ENCODE results near the gene SGK1. TPM values are rescaled to one million over a fixed set of nuclear protein-coding genes. Genes with fewer than 3 reads are reported as not detected.

The SGK1 gene
- 37.5 TPM for total RNA-seq
- long read RNA-seq, transcript SGK1-201 (12 exons, 2,401 nt): minor isoform, 7 of 25 reads
- long read RNA-seq, transcript SGK1-205 (12 exons, 2,686 nt): major isoform, 10 of 25 reads
- long read RNA-seq, partial matches to known transcripts: 3 of 25 reads
- long read RNA-seq, other reads (novel, unspliced or antisense): 1 of 25 reads

DNA sequence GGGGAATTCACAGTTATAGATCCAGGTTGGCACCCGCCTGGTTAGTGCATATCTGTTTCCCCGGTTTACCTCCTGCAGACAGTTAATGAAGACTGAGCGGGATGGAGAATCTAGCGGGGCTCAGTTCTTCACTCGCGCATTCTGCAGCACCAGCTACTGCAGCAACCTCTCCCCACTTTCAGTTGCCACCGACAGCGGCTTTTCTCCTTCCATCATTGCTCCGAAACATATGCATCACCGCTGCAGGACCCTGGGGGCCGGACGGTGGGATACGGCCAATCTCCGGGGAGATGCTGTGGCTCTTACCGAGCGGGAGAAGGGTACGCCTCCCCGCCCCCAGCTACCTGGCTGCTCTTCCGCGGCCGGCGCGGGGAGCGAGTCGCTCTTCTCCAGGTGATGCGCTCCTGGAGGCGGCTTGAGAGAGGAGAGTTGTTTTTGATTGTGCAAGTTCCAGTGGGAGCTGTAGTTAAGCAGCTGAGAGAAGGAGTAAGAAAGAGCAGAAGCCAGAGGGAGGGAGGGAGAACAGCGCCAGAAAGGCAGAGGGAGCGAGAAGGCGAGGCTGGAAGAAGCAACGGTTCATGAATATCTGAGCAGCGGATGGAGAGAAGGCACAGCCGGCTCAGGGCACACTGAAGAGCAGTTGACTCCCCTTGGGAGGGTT, at the start of gene SGK1:
Gene SGK1 (minus strand): TSS at position 642 of the 661 bp plus-strand sequence. CDS start 652 bp downstream, outside the sequence.
- ATAC-seq (peak; percentile 81), DNase-seq (peak; percentile 39)
- intact Hi-C loops (cut with micrococcal nuclease): no loop called here

DNA sequence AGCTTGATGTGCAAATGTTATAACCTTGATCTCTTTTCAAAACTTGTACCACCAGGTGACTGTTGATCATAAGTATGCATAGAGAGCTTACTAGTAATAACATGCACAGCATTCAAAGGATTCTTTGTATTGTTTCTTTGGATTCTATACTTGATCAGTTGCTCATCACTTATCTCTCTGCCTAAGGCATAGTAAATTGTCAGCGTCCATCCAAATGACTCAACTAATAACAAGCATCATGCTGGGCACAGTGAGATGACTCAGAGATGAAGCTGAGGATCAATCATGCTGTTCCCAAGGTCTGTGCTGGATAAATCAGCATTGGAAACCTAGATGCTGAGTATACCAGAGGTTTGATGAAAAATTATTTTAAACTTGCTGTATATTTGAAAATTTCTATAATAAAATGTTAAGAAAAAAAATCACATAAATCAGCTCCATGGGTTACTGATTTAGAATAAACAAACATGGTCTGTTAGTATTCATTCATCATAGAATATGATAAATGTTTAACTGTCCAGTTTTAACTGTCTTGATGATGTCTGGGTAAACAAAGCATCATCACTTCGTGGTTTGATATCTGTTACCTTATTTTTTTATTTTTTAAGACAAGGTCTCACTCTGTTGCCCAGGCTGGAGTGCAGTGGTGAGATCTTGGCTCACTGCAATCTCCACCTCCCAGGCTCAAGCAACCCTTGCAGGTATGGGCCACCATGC, 45.6 kb upstream of the SGK1 start:
- intact Hi-C loops (cut with micrococcal nuclease): no loop called here
- no peak for DNase-seq
- no peak for ATAC-seq

- DNase-seq (no peak), ATAC-seq (no peak)
- intact Hi-C loops (cut with micrococcal nuclease): no loop called here
Measured at GRCh38 chr6:134361011-134361410, 43.1 kb upstream of the SGK1 start.

DNA sequence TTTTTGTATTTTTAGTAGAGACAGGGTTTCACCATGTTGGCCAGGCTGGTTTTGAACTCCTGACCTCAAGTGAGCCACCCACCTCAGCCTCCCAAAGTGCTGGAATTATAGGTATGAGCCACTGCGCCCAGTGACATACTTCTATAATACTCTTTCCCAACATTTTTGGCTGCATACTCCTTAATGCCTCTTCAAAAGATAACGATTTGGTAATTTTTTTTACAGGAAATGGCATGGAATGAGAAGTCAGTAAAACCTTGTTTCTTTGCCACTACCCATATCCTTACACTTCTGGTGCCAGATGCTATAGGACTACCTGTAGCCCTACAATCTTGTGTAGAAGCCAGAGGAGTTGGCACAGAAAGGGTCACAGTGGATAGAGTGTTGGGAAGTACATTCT, 41.4 kb upstream of the SGK1 start:
- no peak for ATAC-seq
- no peak for DNase-seq
- intact Hi-C loops (cut with micrococcal nuclease): no loop called here

DNA sequence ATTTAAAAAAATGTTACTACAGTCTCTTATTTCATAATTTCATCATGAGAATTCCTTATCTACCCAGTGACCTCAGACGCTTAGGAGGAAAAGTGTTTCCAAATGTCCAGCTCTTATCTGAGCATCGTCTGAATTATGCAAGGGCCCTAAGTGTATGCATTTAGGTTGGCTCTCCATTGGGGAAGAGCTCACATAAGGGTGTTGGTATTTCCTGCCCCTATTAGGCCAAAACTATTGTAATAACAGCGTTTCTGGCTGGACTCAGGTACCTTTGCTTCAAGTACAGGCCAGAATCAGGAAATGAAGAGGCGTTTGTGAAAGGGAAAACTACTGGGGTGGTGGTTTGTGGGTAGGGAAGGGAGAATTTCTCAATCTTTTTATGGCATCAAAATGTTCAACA, 40.4 kb upstream of the SGK1 start:
- DNase-seq: no peak
- ATAC-seq: peak; percentile 94

DNA sequence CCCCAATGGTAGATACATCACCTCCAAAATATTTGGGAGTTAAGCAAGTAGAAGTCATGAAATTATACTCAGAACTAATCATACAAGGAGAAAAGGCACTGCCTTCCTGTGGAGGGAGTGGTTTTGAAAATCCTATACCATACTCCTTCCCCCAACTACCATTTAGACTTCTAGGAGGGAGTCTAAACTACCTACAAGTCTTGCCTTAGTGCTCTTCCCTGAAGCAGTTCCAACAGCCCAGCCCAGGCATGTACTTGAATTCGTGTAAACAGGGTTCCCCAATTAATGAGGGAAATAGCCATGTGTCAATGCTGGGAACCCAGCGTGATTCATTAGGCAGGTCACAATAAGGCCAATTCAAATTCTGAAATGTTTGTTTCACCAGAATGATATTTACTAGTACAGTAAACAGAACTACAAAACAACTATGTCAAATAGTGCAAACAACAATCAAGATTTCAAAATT, 39.1 kb upstream of the SGK1 start:
- ATAC-seq: no peak
- intact Hi-C loops (cut with micrococcal nuclease): no loop called here
- DNase-seq: no peak

More for the DNA sequence above, 40.4 kb upstream of the SGK1 start:
- intact Hi-C loops (cut with micrococcal nuclease): no loop called here

DNA sequence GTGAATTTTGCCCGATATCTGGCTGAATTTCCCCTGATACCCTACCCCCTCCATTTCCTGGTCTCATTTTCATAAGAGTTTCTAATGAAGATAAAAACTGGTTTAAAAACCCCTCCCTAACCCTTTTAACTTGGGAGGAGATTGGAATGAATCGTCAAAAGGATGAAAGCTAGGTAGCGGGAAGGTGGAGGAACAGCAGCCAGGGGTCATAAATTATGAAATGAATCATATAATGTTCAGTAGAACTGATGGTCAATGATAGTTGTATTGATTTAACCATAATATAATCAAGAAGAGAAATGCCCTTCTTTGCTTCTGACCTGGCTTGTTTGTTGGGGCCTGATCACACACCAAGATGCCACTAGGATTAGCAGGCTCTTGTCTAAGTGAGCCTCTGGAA, 38.5 kb upstream of the SGK1 start:
- intact Hi-C loops (cut with micrococcal nuclease): no loop called here
- DNase-seq (no peak), ATAC-seq (no peak)

GRCh38 chr6:134352786-134353480, 35.0 kb upstream of the SGK1 start:
- DNase-seq (no peak), ATAC-seq (no peak)
- intact Hi-C loops (cut with micrococcal nuclease): no loop called here

DNA sequence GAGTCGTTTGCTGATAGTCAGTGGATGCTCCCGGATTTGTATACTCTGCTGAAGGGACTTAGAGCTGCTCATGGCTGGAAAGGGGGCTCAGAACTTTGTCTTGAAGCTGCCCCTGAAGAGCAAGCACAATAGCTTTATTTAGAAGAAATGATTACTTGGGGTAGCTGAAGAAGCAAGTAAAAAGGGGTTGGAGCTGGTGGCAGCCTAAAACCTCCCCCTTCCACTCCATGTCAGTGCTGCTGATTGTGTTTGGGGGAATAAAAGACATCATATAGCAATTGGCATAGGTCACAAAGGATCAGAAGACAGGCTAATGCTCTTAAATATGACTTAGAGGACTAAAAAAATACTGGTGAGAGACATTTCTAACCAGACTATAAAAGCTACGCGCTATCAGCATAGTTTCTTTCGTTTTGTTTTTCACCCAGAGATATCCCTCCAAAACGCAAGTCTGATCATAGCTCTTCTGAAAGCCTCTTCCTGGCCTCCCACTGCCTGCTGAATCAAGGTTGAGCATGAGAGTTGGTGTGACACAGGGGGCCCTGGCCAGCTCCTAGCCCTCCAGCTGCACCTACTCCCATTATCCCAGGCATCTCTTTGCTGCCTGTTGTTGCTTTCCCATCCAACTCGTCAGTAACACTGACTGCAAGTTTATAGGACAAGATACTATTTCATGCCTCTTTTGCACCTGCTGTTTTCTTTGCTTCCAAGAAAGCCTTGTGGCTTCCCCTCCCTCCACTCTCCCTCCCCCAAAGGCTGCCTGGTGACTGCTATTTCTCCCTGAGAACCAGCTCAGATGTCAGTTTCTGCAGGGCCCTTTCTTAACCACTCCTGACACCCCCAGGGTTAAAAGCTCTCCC, 33.9 kb upstream of the SGK1 start:
- DNase-seq: no peak
- no peak for ATAC-seq
- intact Hi-C loops (cut with micrococcal nuclease): no loop called here

DNA sequence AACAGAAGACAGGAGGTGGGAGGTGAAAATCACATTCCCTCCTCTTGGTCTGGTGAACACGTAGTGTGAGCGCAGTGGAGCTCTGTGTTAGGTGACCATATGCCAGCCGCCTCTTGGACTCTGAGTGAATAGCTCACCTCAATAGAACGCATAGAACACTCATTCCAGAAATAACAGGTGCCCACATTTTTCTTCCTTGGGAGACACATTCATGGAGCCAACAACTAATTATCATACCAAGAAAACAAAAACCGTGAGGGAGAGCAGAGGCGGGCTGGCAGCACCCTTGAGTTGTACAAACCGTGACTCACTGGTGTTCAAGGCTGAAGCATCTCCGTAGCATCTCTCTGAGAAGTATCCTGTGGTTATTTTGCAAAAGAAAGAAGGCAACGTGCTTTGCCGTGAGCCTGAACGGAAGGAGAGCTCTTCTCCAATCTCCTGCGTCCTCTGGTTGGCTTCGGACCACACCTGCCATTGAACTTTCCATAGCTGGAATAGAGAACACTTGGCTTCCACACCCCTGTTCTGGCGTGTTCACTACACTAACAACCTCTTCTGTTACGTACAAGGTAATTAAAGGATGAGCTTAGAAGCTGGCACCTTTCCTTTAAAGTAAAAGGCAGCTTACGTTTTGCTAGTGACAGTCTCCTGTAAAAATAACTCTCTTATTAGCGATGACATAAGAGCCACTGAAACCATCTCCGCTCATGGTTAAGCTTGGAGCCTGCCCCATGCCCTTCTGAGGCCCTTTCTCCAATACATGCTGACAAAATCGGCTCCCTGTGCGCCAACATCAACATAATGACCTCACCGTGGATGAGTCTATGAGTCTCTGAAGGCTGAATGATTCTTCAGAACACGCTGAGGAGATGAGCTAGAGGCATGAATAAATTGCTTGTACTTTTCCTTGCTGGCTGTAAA, 30.2 kb upstream of the SGK1 start:
- ATAC-seq: peak; percentile 71

GRCh38 chr6:134346932-134347545, 29.1 kb upstream of the SGK1 start:
- DNase-seq (no peak), ATAC-seq (no peak)
- intact Hi-C loops (cut with micrococcal nuclease): no loop called here

More for the DNA sequence above, 30.2 kb upstream of the SGK1 start:
- DNase-seq: peak; percentile 38
- intact Hi-C loops (cut with micrococcal nuclease): no loop called here

- peak; percentile 62 for DNase-seq
- intact Hi-C loops (cut with micrococcal nuclease): no loop called here
- ATAC-seq: peak; percentile 79
Measured at GRCh38 chr6:134345789-134346188, 27.9 kb upstream of the SGK1 start.

DNA sequence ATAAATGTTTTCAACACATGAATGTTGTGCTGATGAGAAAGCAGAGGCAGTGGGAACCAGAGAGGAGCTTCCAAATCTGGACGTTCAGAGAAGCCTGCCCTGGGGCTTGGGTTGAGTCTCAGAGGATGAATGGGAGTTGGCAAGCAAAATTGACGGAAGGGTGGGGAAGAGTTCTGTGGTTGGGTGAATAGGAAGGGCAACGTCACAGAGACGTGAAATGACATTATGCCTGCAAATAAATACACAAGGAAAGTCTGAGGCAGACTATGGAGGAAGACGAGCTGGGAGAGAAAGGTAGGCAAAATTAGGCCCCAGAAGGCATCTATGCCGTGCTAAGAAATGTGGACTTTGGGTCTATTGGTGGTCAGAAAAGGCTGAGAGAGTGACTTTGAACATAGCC, 25.2 kb upstream of the SGK1 start:
- DNase-seq: no peak
- intact Hi-C loops (cut with micrococcal nuclease): no loop called here
- ATAC-seq: peak; percentile 64

DNA sequence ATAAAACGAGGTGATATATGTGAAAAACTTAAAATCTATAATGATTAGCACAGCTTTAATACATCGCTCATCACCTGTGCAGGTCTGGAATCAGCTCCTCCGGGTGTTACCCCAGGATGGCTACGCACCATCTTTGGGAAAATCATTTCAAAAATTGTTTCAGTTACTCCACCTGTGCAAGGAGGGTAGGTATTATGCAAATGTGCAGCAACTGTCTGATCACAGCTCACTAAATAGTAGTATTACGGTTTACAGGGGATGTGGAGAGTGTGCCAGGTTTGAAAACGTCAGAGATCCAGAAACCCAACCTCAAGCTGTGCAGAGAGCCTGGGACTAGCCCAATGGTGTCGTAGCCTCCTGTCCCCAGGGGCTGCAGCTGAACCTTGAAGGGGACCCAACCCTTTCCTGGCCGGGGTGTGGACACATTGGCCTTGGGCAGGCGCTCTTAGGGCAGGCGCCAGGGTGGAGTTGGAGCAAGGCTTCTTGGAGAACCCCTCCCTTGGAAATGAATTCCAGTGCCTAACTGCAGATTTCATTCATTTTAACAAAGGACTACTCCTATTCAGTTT, 24.2 kb upstream of the SGK1 start:
- intact Hi-C loops (cut with micrococcal nuclease): no loop called here
- peak; percentile 77 for DNase-seq
- peak; percentile 82 for ATAC-seq

- intact Hi-C loops (cut with micrococcal nuclease): no loop called here
- no peak for ATAC-seq
Measured at GRCh38 chr6:134340179-134340975, 22.5 kb upstream of the SGK1 start.

GRCh38 chr6:134339216-134339615, 21.3 kb upstream of the SGK1 start:
- intact Hi-C loops (cut with micrococcal nuclease): no loop called here
- ATAC-seq (no peak), DNase-seq (no peak)

More at GRCh38 chr6:134340179-134340975, 22.5 kb upstream of the SGK1 start:
- DNase-seq: no peak

Data from left ventricle myocardium superior (tissue), 1 donor.